ENCODE measurements around the gene PGGHG.

Gene PGGHG

GRCh38 chr11:270451-271318 lies 18.2 kb upstream of the PGGHG start:
- Histone ChIP-seq H3K4me1 (ENCODE audit: control insufficient read depth, insufficient read depth, low read length) (no peaks in the 10 kb centered on the region), H3K9ac (ENCODE audit: low read depth, low read length) (no peak overlapping the region), H3K27me3 (ENCODE audit: control insufficient read depth, insufficient read depth, low read length) (peaks cover 50% of the 10 kb centered on the region), H3K4me2 (ENCODE audit: low read length) (no peak overlapping the region), H3K4me3 (ENCODE audit: low read length) (no peak overlapping the region), H3K9me3 (replicated peaks; ENCODE audit: low read length) (no peaks in the 10 kb centered on the region), H3K36me3 (ENCODE audit: insufficient read depth, low read length) (no peaks in the 10 kb centered on the region)

GRCh38 chr11:271319-271715 lies 17.6 kb upstream of the PGGHG start:
- Histone ChIP-seq H3K27me3 (ENCODE audit: control insufficient read depth, insufficient read depth, low read length) (peaks cover 50% of the 10 kb centered on the region), H3K9me3 (replicated peaks; ENCODE audit: low read length) (no peaks in the 10 kb centered on the region), H3K9ac (ENCODE audit: low read depth, low read length) (no peak overlapping the region), H3K4me2 (ENCODE audit: low read length) (no peak overlapping the region), H3K4me1 (ENCODE audit: control insufficient read depth, insufficient read depth, low read length) (no peaks in the 10 kb centered on the region), H3K4me3 (ENCODE audit: low read length) (no peak overlapping the region), H3K36me3 (ENCODE audit: insufficient read depth, low read length) (no peaks in the 10 kb centered on the region)

- H3K4me2 ChIP-seq (ENCODE audit: low read length) = no peak overlapping the region
- no peaks in the 10 kb centered on the region for H3K4me1 ChIP-seq (ENCODE audit: control insufficient read depth, insufficient read depth, low read length)
- no peaks in the 10 kb centered on the region for H3K9me3 ChIP-seq (replicated peaks; ENCODE audit: low read length)
- H3K27me3 ChIP-seq (ENCODE audit: control insufficient read depth, insufficient read depth, low read length) = peaks cover 55% of the 10 kb centered on the region
- no peak overlapping the region for H3K9ac ChIP-seq (ENCODE audit: low read depth, low read length)
- no peak overlapping the region for H3K4me3 ChIP-seq (ENCODE audit: low read length)
- no peaks in the 10 kb centered on the region for H3K36me3 ChIP-seq (ENCODE audit: insufficient read depth, low read length)
These were observed 16.6 kb upstream of the PGGHG start for GRCh38 chr11:272195-272930.

GRCh38 chr11:272931-273198 lies 16.1 kb upstream of the PGGHG start:
- Histone ChIP-seq H3K27me3 (ENCODE audit: control insufficient read depth, insufficient read depth, low read length) (peaks cover 60% of the 10 kb centered on the region), H3K4me2 (ENCODE audit: low read length) (no peak overlapping the region), H3K9ac (ENCODE audit: low read depth, low read length) (no peak overlapping the region), H3K36me3 (ENCODE audit: insufficient read depth, low read length) (no peaks in the 10 kb centered on the region), H3K4me1 (ENCODE audit: control insufficient read depth, insufficient read depth, low read length) (no peaks in the 10 kb centered on the region), H3K4me3 (ENCODE audit: low read length) (no peak overlapping the region), H3K9me3 (replicated peaks; ENCODE audit: low read length) (no peaks in the 10 kb centered on the region)

- Histone ChIP-seq H3K36me3 (ENCODE audit: insufficient read depth, low read length) (no peaks in the 10 kb centered on the region), H3K9ac (ENCODE audit: low read depth, low read length) (no peak overlapping the region), H3K4me1 (ENCODE audit: control insufficient read depth, insufficient read depth, low read length) (no peaks in the 10 kb centered on the region), H3K9me3 (replicated peaks; ENCODE audit: low read length) (no peaks in the 10 kb centered on the region), H3K27me3 (ENCODE audit: control insufficient read depth, insufficient read depth, low read length) (peaks cover 76% of the 10 kb centered on the region), H3K4me3 (ENCODE audit: low read length) (no peak overlapping the region), H3K4me2 (ENCODE audit: low read length) (no peak overlapping the region)
These were observed 12.7 kb upstream of the PGGHG start for GRCh38 chr11:276219-276618.

GRCh38 chr11:278001-278951 lies 10.7 kb upstream of the PGGHG start, which contains the start of gene NLRP6:
NLRP6 (plus strand) TSS chr11:278407; CDS start chr11:278570, 163 bp downstream.
- H3K27me3 ChIP-seq (ENCODE audit: control insufficient read depth, insufficient read depth, low read length) = peaks cover 82% of the 10 kb centered on the region
- H3K4me1 ChIP-seq (ENCODE audit: control insufficient read depth, insufficient read depth, low read length) = no peaks in the 10 kb centered on the region

GRCh38 chr11:279040-279965 lies 9.6 kb upstream of the PGGHG start:
- H3K4me3 ChIP-seq (ENCODE audit: low read length) = no peak overlapping the region
- H3K4me1 ChIP-seq (ENCODE audit: control insufficient read depth, insufficient read depth, low read length) = no peaks in the 10 kb centered on the region

More at GRCh38 chr11:278001-278951, 10.7 kb upstream of the PGGHG start, which contains the start of gene NLRP6:
- Histone ChIP-seq H3K9ac (ENCODE audit: low read depth, low read length) (no peak within 1 kb of the TSS), H3K36me3 (ENCODE audit: insufficient read depth, low read length) (no peaks in the 10 kb centered on the region), H3K9me3 (replicated peaks; ENCODE audit: low read length) (no peaks in the 10 kb centered on the region), H3K4me3 (ENCODE audit: low read length) (no peak within 1 kb of the TSS), H3K4me2 (ENCODE audit: low read length) (no peak within 1 kb of the TSS)

GRCh38 chr11:279966-280705 lies 8.8 kb upstream of the PGGHG start:
- H3K9me3 ChIP-seq (replicated peaks; ENCODE audit: low read length) = no peaks in the 10 kb centered on the region
- H3K4me2 ChIP-seq (ENCODE audit: low read length) = peak overlapping the region; percentile 52
- H3K9ac ChIP-seq (ENCODE audit: low read depth, low read length) = no peak overlapping the region
- no peaks in the 10 kb centered on the region for H3K4me1 ChIP-seq (ENCODE audit: control insufficient read depth, insufficient read depth, low read length)
- no peak overlapping the region for H3K4me3 ChIP-seq (ENCODE audit: low read length)
- no peaks in the 10 kb centered on the region for H3K36me3 ChIP-seq (ENCODE audit: insufficient read depth, low read length)
- H3K27me3 ChIP-seq (ENCODE audit: control insufficient read depth, insufficient read depth, low read length) = peaks cover 73% of the 10 kb centered on the region

More at GRCh38 chr11:279040-279965, 9.6 kb upstream of the PGGHG start:
- no peaks in the 10 kb centered on the region for H3K9me3 ChIP-seq (replicated peaks; ENCODE audit: low read length)
- no peak overlapping the region for H3K4me2 ChIP-seq (ENCODE audit: low read length)
- H3K27me3 ChIP-seq (ENCODE audit: control insufficient read depth, insufficient read depth, low read length) = peaks cover 80% of the 10 kb centered on the region
- no peak overlapping the region for H3K9ac ChIP-seq (ENCODE audit: low read depth, low read length)
- H3K36me3 ChIP-seq (ENCODE audit: insufficient read depth, low read length) = no peaks in the 10 kb centered on the region

- Histone ChIP-seq H3K4me1 (ENCODE audit: control insufficient read depth, insufficient read depth, low read length) (no peaks in the 10 kb centered on the region), H3K27me3 (ENCODE audit: control insufficient read depth, insufficient read depth, low read length) (peaks cover 68% of the 10 kb centered on the region), H3K9ac (ENCODE audit: low read depth, low read length) (no peak overlapping the region), H3K4me3 (ENCODE audit: low read length) (no peak overlapping the region), H3K9me3 (replicated peaks; ENCODE audit: low read length) (no peaks in the 10 kb centered on the region), H3K4me2 (ENCODE audit: low read length) (no peak overlapping the region), H3K36me3 (ENCODE audit: insufficient read depth, low read length) (no peaks in the 10 kb centered on the region)
These were observed 8.0 kb upstream of the PGGHG start for GRCh38 chr11:280706-281485.
